K562 (cell line): Measurements from ENCODE around the gene FBXL3. TPM values are rescaled to one million over a fixed set of nuclear protein-coding genes. Genes with fewer than 3 reads are reported as not detected.

Source experiments
- ATF7 ChIP-seq: fragments of 450-650 bp; IDR thresholded peaks from 2 replicates; pipeline ENCODE4 v1.7.1; 2014; ENCODE audit warnings: mild to moderate bottlenecking, moderate library complexity
- CHD1 ChIP-seq: fragments of 200-600 bp; sonication (generic); IDR thresholded peaks from one replicate; pipeline ENCODE4 v1.6.1; 2012; ENCODE audit warnings: mild to moderate bottlenecking, moderate library complexity, low read length, inconsistent platforms
- KLF1 ChIP-seq: fragments of 450-650 bp; IDR thresholded peaks from 2 replicates; pipeline ENCODE4 v1.6.1; 2016; ENCODE audit warnings: missing genetic modification characterization, missing compliant biosample characterization
- MIER1 ChIP-seq: fragments of 450-650 bp; IDR thresholded peaks from 2 replicates; pipeline ENCODE4 v1.6.1; 2016; ENCODE audit warnings: antibody characterized with exemption, mild to moderate bottlenecking, low read depth
- PURB ChIP-seq: sonication (generic); formaldehyde crosslinking; IDR thresholded peaks from 2 replicates; pipeline ENCODE4 v1.9.0; 2021; ENCODE audit warnings: low read depth, mild to moderate bottlenecking, missing genetic modification reagents
- RBBP5 ChIP-seq: fragments of 200-600 bp; sonication (generic); IDR thresholded peaks from 2 replicates; pipeline ENCODE4 v1.6.1; 2012; ENCODE audit warnings: borderline replicate concordance, mild to moderate bottlenecking, low read length, control low read depth, inconsistent platforms; ENCODE audit not compliant: insufficient read depth, poor library complexity, severe bottlenecking
- RBM34 ChIP-seq: fragments of 200-400 bp; formaldehyde crosslinking; IDR thresholded peaks from 2 replicates; pipeline ENCODE4 v1.6.1; 2018; ENCODE audit warnings: low read length, borderline replicate concordance; ENCODE audit not compliant: insufficient read depth
- SETDB1 ChIP-seq: IDR thresholded peaks from one replicate; pipeline ENCODE4 v1.6.1; 2012; ENCODE audit warnings: low read length, control low read depth, inconsistent platforms
- SMARCE1 ChIP-seq: fragments of 450-650 bp; IDR thresholded peaks from 2 replicates; pipeline ENCODE4 v1.7.1; 2016; ENCODE audit warnings: mild to moderate bottlenecking
- SREBF2 ChIP-seq: sonication (generic); formaldehyde crosslinking; IDR thresholded peaks from 2 replicates; pipeline ENCODE4 v1.4.0; 2020; ENCODE audit warnings: mild to moderate bottlenecking, missing genetic modification reagents
- TBL1XR1 ChIP-seq, 2 experiments: IDR thresholded peaks; 2 replicates each; pipeline ENCODE4 v1.6.1; 2012; ENCODE audit warnings: improper control_type of control experiment in 2 of 2, low read length in 2 of 2, mild to moderate bottlenecking in 1 of 2
- ZKSCAN3 ChIP-seq: fragments of 250-450 bp; sonication (Bioruptor Pico); IDR thresholded peaks from 2 replicates; pipeline ENCODE4 v1.4.0; 2020
- polyA plus RNA-seq, 8 experiments: library from polyadenylated mRNA; depleted of rRNA in 4 of 8; stranded (reverse) in 5 of 8; unstranded in 3 of 8; fragments of >200 nt; fragmentation: Nextera tagmentation in 2 of 8; fragmentation: Illumina TruSeq in 1 of 8; extraction: Ambion mirVana in 2 of 8; extraction: Trizol in 1 of 8; gene quantifications; 2 replicates each; pipeline versions ENCODE4 v1.2.1 to v1.2.3, GENCODE V29; 2011 to 2014; ENCODE audit warnings: inconsistent platforms in 1 of 8, missing spikeins in 1 of 8
- total RNA-seq, 7 experiments: library from RNA; depleted of rRNA in 6 of 7; stranded (reverse); fragments of >200 nt in 6 of 7; fragmentation: Illumina TruSeq in 2 of 7; extraction: Trizol in 2 of 7; gene quantifications; 2 replicates each; pipeline versions ENCODE4 v1.2.1 to v1.2.3, GENCODE V29; 2011 to 2021; ENCODE audit warnings: low replicate concordance in 1 of 7
- TF ChIP-seq, protein P1 (sequence below): fragments of 250-450 bp; sonication (Bioruptor Pico); IDR thresholded peaks from 2 replicates; pipeline ENCODE4 v1.5.0; 2020; ENCODE audit warnings: mild to moderate bottlenecking
- TF ChIP-seq, protein P2 (sequence below): fragments of 250-450 bp; sonication (Bioruptor Pico); IDR thresholded peaks from 2 replicates; pipeline ENCODE4 v1.6.1; 2021; ENCODE audit warnings: mild to moderate bottlenecking
- TF ChIP-seq, protein P3 (sequence below): fragments of 450-650 bp; IDR thresholded peaks from 2 replicates; pipeline ENCODE4 v1.6.1; 2017; ENCODE audit warnings: mild to moderate bottlenecking, moderate library complexity

Gene FBXL3
- total and polyA plus RNA-seq, 9 of the 15 experiments (the other 6 are each of a cell fraction or from before 2014, with no cell fraction given), result 3.8 to 16.4 (median 12.6) TPM

DNA sequence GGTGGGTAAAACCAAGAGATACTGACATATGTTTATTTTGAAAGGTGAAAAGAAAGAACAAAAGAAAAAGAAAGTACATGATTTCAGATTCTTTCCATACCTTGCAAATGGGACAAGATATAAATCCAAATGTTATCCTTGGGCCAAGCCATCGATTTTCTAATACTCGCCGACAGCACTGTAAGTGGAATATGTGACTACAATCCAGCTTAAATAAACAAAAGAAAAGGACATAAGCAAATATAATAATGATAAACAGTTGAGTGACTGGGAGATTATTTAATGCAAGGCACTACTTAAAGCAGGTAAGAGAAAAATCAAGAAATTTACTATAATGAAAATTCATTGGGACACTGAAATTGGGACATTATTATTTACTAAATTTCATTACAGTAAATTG, 29.9 kb upstream of the FBXL3 start (continued):
- TF ChIP-seq, protein P1, sequence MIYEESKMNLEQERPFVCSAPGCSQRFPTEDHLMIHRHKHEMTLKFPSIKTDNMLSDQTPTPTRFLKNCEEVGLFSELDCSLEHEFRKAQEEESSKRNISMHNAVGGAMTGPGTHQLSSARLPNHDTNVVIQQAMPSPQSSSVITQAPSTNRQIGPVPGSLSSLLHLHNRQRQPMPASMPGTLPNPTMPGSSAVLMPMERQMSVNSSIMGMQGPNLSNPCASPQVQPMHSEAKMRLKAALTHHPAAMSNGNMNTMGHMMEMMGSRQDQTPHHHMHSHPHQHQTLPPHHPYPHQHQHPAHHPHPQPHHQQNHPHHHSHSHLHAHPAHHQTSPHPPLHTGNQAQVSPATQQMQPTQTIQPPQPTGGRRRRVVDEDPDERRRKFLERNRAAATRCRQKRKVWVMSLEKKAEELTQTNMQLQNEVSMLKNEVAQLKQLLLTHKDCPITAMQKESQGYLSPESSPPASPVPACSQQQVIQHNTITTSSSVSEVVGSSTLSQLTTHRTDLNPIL (CRISPR knock-in tag), result no peak
- no peak for TF ChIP-seq RBBP5
- TF ChIP-seq CHD1, result no peak
- TF ChIP-seq ZKSCAN3 (CRISPR knock-in tag), result no peak
- no peak for TF ChIP-seq SREBF2
- TF ChIP-seq ATF7, result no peak
- TF ChIP-seq SMARCE1, result no peak
- no peak for TF ChIP-seq KLF1 (tag)
- no peak for TF ChIP-seq SETDB1
- TF ChIP-seq PURB (CRISPR knock-in tag), result no peak
- TF ChIP-seq MIER1, result no peak
- no peak for TF ChIP-seq RBM34
- TF ChIP-seq TBL1XR1 (IDR thresholded peaks at IDR 0.05; ENCODE audit: low read length in 2 of 2), result no peak
- TF ChIP-seq, protein P2, sequence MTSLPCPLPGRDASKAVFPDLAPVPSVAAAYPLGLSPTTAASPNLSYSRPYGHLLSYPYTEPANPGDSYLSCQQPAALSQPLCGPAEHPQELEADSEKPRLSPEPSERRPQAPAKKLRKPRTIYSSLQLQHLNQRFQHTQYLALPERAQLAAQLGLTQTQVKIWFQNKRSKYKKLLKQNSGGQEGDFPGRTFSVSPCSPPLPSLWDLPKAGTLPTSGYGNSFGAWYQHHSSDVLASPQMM (CRISPR knock-in tag), result no peak
- TF ChIP-seq, protein P3, sequence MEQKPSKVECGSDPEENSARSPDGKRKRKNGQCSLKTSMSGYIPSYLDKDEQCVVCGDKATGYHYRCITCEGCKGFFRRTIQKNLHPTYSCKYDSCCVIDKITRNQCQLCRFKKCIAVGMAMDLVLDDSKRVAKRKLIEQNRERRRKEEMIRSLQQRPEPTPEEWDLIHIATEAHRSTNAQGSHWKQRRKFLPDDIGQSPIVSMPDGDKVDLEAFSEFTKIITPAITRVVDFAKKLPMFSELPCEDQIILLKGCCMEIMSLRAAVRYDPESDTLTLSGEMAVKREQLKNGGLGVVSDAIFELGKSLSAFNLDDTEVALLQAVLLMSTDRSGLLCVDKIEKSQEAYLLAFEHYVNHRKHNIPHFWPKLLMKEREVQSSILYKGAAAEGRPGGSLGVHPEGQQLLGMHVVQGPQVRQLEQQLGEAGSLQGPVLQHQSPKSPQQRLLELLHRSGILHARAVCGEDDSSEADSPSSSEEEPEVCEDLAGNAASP, result no peak
